ENCODE results near the gene PGAP3. TPM values are rescaled to one million over a fixed set of nuclear protein-coding genes. Genes with fewer than 3 reads are reported as not detected.
A peak's percentile ranks its signal among the peaks of the same experiment; 100 is the strongest.

The PGAP3 gene
- total and polyA plus RNA-seq, 8 donors: 17.2 to 46.5 (median 39.5) TPM

DNA sequence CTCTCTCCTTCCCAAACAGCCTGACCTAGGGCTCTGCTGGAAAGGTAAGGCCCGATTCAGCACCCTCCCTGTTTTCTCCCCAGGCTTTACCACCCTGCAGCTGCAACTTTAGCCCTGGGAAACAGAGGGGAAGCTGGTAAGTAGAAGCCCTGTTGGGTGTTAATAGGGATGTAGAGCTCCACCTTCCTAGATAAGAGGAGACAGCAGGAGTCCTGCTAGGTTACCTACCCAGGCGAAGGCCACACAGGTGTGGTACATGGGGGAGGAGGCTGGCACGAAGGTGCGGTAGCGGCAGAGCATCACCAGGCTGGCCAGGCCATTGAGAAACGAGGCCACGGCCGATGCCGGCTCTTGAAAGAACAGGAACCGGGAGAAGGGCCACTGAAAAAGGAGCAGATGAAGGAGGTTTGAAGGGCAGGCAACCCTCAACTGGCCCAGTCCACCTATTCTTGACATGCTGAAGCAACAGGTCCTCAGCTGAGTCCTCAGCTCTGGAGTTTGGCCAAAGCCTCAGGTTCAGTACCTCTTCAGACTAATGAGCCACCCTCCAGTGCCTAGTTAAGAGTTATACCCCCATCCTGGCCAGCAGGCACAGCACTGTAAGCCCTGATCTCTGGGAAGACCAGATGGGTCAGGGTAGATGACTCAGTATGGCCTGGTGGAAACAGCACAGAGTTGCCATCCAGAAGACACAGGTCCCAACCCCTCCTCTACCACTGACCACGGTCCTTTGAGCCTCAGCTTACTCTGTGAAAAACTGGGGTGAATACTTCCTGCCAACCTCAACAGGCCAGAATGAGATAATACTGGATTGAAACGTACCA is 3.3 kb downstream of the PGAP3 start:
- Histone ChIP-seq H3K36me3 (peaks cover 0 to 32% of the 10 kb centered on the region in 2 donors), H3K9me3 (no peaks in the 10 kb centered on the region), H3K4me3 (no peak overlapping the region), H3K27me3 (no peaks in the 10 kb centered on the region), H3K27ac (no peak overlapping the region), H3K4me1 (peaks cover 14 to 15% of the 10 kb centered on the region in 2 donors)
- ATAC-seq (no peak), DNase-seq (peak in 1 of 4 donors; percentile 58)
- intact Hi-C loops (cut with DNase I): no loop called here
- TF ChIP-seq, protein P1, sequence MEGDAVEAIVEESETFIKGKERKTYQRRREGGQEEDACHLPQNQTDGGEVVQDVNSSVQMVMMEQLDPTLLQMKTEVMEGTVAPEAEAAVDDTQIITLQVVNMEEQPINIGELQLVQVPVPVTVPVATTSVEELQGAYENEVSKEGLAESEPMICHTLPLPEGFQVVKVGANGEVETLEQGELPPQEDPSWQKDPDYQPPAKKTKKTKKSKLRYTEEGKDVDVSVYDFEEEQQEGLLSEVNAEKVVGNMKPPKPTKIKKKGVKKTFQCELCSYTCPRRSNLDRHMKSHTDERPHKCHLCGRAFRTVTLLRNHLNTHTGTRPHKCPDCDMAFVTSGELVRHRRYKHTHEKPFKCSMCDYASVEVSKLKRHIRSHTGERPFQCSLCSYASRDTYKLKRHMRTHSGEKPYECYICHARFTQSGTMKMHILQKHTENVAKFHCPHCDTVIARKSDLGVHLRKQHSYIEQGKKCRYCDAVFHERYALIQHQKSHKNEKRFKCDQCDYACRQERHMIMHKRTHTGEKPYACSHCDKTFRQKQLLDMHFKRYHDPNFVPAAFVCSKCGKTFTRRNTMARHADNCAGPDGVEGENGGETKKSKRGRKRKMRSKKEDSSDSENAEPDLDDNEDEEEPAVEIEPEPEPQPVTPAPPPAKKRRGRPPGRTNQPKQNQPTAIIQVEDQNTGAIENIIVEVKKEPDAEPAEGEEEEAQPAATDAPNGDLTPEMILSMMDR (IDR thresholded peaks at IDR 0.05): no peak

- intact Hi-C loops (cut with DNase I): no loop called here
- Histone ChIP-seq H3K36me3 (peaks cover 0 to 32% of the 10 kb centered on the region in 2 donors), H3K27ac (no peak overlapping the region), H3K4me1 (peaks cover 7 to 9% of the 10 kb centered on the region in 2 donors), H3K9me3 (no peaks in the 10 kb centered on the region), H3K4me3 (no peak overlapping the region), H3K27me3 (no peaks in the 10 kb centered on the region)
- TF ChIP-seq, protein P1 (IDR thresholded peaks at IDR 0.05): no peak
- DNase-seq (no peak), ATAC-seq (no peak)
Measured at GRCh38 chr17:39683295-39683939, 4.4 kb downstream of the PGAP3 start.

DNA sequence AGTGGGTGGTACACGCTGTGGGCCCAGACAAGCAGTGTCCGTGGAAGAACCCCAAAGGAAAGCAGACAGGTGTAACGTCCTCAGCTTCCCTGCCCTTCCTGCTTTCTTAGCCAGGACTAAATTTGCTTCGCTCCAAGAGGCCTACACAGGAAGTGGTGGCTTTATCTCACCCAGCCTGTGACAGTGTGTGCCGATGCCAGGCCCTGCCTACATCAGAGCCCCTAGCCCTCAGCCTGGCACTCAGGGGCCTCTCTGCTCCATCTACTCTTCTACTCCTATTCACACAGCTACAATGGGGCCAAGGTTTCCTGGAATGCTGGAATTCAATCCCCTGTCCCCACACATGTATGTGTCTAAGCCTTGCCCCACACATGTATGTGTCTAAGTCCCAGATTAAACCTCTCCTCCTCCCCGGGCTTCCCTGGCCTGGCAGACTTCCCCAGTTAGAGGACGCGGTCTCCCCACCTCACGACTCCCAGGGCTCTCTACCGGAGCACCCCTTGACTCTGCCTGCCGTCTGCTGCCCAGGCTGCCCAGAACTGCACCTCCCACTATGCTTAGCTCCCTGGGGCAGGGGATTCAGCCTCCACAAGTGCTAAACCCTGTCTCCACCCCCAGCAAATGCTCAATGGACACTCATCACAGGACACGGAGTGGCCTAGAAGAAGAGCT is 8.2 kb downstream of the PGAP3 start:
- no peaks in the 10 kb centered on the region for H3K27me3 ChIP-seq
- ATAC-seq: no peak
- H3K27ac ChIP-seq: peak overlapping the region in 1 of 2 donors; percentile 13
- H3K4me3 ChIP-seq: no peak overlapping the region
- H3K4me1 ChIP-seq: peaks cover 19 to 22% of the 10 kb centered on the region in 2 donors
- intact Hi-C loops (cut with DNase I): no loop called here
- DNase-seq: peak in 1 of 4 donors; percentile 34
- no peaks in the 10 kb centered on the region for H3K9me3 ChIP-seq
- peaks cover 0 to 29% of the 10 kb centered on the region in 2 donors for H3K36me3 ChIP-seq
- TF ChIP-seq, protein P1 (IDR thresholded peaks at IDR 0.05): no peak

DNA sequence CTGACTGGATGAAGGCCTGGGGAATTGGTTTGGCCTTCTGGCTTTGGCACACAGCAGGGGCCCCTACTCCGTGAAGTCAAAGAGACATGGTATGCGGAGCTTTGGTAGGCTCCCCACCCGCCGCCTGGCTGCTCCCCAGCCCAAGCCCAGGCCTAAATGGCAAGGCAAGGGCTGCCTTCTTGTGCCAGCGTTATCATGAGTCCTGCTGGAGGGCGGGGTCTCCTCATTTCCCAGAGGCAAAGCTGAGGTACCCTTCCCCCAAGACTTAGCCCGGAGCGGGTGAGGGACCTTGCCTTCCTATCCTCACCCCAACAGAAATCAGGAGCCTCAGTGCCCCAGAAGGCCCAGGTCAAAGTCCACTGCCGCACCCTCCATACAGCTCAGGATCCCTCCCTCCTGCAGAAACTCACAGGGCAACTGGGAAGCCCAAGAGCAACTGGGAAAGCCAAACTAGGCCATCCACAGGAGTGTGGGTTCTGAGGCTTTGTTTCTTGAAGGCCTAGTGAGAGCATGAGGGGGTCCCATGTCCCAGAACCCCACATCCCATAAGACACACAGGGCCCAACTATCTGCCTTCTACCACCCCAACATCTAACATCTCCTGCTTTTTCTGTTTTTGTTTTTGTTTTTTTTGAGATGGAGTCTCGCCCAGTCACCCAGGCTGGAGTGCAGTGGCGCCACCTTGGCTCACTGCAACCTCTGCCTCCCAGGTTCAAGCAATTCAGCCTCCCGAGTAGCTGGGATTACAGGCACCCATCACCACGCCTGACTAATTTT is 9.3 kb downstream of the PGAP3 start:
- TF ChIP-seq, protein P1 (IDR thresholded peaks at IDR 0.05): no peak

More for the DNA sequence above, 9.3 kb downstream of the PGAP3 start:
- Histone ChIP-seq H3K9me3 (no peaks in the 10 kb centered on the region), H3K4me3 (no peak overlapping the region), H3K4me1 (peaks cover 19 to 22% of the 10 kb centered on the region in 2 donors), H3K27me3 (no peaks in the 10 kb centered on the region), H3K27ac (no peak overlapping the region), H3K36me3 (peaks cover 0 to 18% of the 10 kb centered on the region in 2 donors)
- no peak for ATAC-seq
- intact Hi-C loops (cut with DNase I): no loop called here
- DNase-seq: peak in 1 of 4 donors; percentile 37

Data from left lung (tissue), 10 donors.